ENCODE results near the gene PAK4. TPM values are rescaled to one million over a fixed set of nuclear protein-coding genes. Genes with fewer than 3 reads are reported as not detected.

The PAK4 gene
- total and polyA plus RNA-seq, 7 donors: 7.2 to 22.0 (median 12.5) TPM

- Histone ChIP-seq H3K4me1 (no peaks in the 10 kb centered on the region), H3K36me3 (ENCODE audit: insufficient read depth in 1 of 2, low read depth in 1 of 2) (no peaks in the 10 kb centered on the region), H3K9me3 (no peaks in the 10 kb centered on the region), H3K27ac (no peak overlapping the region), H3K4me3 (no peak overlapping the region), H3K27me3 (ENCODE audit: insufficient read depth in 3 of 3, low read length in 2 of 3) (no peaks in the 10 kb centered on the region)
- ATAC-seq (no peak), DNase-seq (no peak)
- 67 to 77% (median 75%) methylated on average over 15 to 24 of the region's 24 CpGs for WGBS, 3 donors
- intact Hi-C loops (cut with DNase I): no loop called here
- TF ChIP-seq CTCF (IDR thresholded peaks at IDR 0.05): no peak
These were observed 31.0 kb downstream of the PAK4 start for GRCh38 chr19:39156326-39157230.

GRCh38 chr19:39157275-39157996, 31.9 kb downstream of the PAK4 start:
- Histone ChIP-seq H3K27me3 (ENCODE audit: insufficient read depth in 3 of 3, low read length in 2 of 3) (no peaks in the 10 kb centered on the region), H3K9me3 (no peaks in the 10 kb centered on the region), H3K27ac (no peak overlapping the region), H3K4me1 (no peaks in the 10 kb centered on the region), H3K4me3 (no peak overlapping the region), H3K36me3 (ENCODE audit: insufficient read depth in 1 of 2, low read depth in 1 of 2) (no peaks in the 10 kb centered on the region)
- WGBS, 3 donors: 79 to 85% (median 81%) methylated on average over 23 of the region's 23 CpGs
- intact Hi-C loops (cut with DNase I): no loop called here
- DNase-seq (no peak), ATAC-seq (no peak)
- no peak for TF ChIP-seq CTCF (IDR thresholded peaks at IDR 0.05)

- Histone ChIP-seq H3K9me3 (no peaks in the 10 kb centered on the region), H3K4me3 (no peak overlapping the region), H3K27me3 (ENCODE audit: insufficient read depth in 3 of 3, low read length in 2 of 3) (no peaks in the 10 kb centered on the region), H3K36me3 (ENCODE audit: insufficient read depth in 1 of 2, low read depth in 1 of 2) (no peaks in the 10 kb centered on the region), H3K27ac (no peak overlapping the region), H3K4me1 (no peaks in the 10 kb centered on the region)
- no peak for TF ChIP-seq CTCF (IDR thresholded peaks at IDR 0.05)
- intact Hi-C loops (cut with DNase I): no loop called here
- DNase-seq: no peak
- 92 to 95% (median 94%) methylated on average over 15 of the region's 15 CpGs for WGBS, 3 donors
- no peak for ATAC-seq
These were observed 32.4 kb downstream of the PAK4 start for GRCh38 chr19:39157997-39158389.

- no peak for TF ChIP-seq CTCF (IDR thresholded peaks at IDR 0.05)
- Histone ChIP-seq H3K9me3 (no peaks in the 10 kb centered on the region), H3K4me1 (no peaks in the 10 kb centered on the region), H3K36me3 (ENCODE audit: insufficient read depth in 1 of 2, low read depth in 1 of 2) (no peaks in the 10 kb centered on the region), H3K27me3 (ENCODE audit: insufficient read depth in 3 of 3, low read length in 2 of 3) (no peaks in the 10 kb centered on the region), H3K27ac (no peak overlapping the region), H3K4me3 (no peak overlapping the region)
- intact Hi-C loops (cut with DNase I): no loop called here
- ATAC-seq: no peak
- DNase-seq: no peak
- WGBS, 3 donors: 82 to 89% (median 88%) methylated on average over 12 of the region's 12 CpGs
These were observed 33.2 kb downstream of the PAK4 start for GRCh38 chr19:39158646-39159260.
